B cell (primary cell): ENCODE results near the gene NUP210L.

Experiments
- CTCF ChIP-seq: fragments of 200-600 bp; IDR thresholded peaks from one replicate; pipeline ENCODE4 v1.8.0; 2022; ENCODE audit warnings: antibody characterized with exemption, mild to moderate bottlenecking
- EZH2 ChIP-seq: IDR thresholded peaks from 2 replicates; pipeline ENCODE4 v1.6.1; 2012; ENCODE audit warnings: borderline replicate concordance, low read depth, mild to moderate bottlenecking, moderate library complexity, low read length; ENCODE audit not compliant: insufficient read depth, poor library complexity, severe bottlenecking

GRCh38 chr1:154193821-154194220 lies 38.9 kb upstream of the NUP210L start:
- TF ChIP-seq CTCF = no peak
- TF ChIP-seq EZH2 = no peak
